SIG-M5 (cell line): ENCODE measurements around the gene TTLL11.

ENCODE experiments used
- DNase-seq: peaks from one replicate; lab custom pipeline; 2025; lab: John Stamatoyannopoulos, UW

The TTLL11 gene, protein sequence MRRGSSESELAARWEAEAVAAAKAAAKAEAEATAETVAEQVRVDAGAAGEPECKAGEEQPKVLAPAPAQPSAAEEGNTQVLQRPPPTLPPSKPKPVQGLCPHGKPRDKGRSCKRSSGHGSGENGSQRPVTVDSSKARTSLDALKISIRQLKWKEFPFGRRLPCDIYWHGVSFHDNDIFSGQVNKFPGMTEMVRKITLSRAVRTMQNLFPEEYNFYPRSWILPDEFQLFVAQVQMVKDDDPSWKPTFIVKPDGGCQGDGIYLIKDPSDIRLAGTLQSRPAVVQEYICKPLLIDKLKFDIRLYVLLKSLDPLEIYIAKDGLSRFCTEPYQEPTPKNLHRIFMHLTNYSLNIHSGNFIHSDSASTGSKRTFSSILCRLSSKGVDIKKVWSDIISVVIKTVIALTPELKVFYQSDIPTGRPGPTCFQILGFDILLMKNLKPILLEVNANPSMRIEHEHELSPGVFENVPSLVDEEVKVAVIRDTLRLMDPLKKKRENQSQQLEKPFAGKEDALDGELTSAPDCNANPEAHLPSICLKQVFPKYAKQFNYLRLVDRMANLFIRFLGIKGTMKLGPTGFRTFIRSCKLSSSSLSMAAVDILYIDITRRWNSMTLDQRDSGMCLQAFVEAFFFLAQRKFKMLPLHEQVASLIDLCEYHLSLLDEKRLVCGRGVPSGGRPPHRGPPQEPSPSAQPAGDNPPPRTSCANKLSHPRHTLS

DNA sequence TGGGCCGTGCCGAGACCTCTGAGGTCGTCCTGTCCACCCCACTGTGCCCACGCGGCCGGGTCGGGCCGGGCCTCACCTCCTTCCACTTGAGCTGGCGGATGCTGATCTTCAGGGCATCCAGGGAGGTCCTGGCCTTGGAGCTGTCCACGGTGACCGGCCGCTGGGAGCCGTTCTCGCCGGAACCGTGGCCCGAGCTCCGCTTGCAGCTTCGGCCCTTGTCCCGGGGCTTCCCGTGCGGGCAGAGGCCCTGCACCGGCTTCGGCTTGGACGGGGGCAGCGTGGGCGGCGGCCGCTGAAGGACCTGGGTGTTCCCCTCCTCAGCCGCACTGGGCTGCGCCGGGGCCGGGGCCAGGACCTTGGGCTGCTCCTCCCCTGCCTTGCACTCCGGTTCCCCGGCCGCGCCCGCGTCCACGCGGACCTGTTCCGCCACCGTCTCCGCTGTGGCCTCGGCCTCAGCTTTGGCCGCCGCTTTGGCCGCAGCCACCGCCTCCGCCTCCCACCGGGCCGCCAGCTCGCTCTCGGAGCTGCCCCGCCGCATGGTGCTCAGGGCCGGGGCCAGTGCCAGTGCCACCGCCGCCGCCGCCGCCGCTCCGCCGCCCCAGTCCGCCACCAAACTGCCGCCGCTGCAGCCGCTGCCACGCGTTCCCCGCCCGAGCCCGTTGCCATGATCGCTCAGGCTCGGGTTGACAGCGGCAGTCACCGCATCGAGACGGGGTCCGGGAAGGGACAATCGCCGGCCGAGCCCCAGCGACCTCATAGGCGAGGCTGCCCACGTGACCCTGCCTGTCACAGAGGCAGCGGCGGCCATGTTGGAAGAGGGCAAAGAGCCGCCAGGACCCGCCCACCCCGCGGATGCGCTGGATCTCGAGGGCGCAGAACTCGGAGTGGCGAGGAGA is at the start of gene TTLL11:
TTLL11 (minus strand) TSS at position 698 of the 896 bp plus-strand sequence; CDS start at position 538, 160 bp downstream.
- peak; percentile 57 for DNase-seq

DNA sequence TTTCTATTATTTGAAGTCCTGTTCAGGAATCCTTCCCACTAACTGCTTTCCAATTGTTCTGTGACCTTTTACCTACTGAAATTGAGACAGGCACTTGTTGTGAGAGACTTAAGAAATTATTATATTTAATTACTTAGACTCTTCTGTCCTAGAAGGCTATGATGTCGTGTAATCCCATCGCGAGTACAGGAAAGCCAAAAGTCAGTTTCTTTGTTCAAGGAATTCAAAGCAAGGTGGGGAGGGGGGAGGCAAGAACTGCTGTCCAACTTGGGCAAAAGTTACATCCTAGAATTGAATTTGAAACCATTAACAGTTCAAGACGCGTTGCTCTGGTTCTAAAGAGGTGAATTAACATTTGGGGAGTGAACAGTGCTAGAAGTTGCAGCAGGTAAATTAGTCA is 48.6 kb upstream of the TTLL11 start:
- DNase-seq, result no peak

DNA sequence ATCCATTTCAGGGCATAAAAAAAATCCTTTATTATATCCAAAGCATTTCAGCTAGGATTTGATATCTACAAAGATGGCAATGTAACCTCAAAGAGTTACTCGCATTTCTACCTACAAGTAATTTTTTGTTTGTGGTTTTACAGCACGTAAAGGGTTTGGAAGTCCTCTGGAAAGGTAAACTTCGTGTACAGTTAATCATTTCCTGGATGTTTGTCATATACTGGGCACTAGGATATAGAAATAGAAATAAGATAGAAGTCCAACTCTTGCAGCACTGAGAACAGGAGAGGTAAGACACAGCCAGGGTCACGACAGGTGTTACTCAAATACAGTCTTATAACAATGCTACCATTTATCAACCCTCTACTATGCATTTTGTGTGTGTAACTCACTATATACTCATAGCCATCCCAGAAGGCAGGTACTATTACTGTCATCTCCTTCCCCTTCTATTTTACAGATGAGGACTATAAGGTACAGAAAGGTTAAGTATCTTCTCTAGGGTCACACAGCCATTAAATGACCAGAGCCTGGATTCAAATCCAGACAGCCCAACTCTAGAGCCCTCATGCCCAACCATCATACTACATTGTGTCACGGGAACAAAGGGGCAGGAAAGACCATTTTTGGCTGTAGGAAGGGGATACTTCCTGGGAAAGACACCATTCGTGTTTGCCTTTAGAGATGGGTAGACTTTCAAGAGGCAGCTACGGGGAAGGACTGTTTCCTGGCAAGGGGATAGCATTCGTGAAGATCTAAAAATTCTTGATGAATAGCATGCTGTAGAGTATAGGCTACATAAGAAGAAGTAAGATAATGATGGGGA is 47.5 kb upstream of the TTLL11 start:
- no peak for DNase-seq

DNA sequence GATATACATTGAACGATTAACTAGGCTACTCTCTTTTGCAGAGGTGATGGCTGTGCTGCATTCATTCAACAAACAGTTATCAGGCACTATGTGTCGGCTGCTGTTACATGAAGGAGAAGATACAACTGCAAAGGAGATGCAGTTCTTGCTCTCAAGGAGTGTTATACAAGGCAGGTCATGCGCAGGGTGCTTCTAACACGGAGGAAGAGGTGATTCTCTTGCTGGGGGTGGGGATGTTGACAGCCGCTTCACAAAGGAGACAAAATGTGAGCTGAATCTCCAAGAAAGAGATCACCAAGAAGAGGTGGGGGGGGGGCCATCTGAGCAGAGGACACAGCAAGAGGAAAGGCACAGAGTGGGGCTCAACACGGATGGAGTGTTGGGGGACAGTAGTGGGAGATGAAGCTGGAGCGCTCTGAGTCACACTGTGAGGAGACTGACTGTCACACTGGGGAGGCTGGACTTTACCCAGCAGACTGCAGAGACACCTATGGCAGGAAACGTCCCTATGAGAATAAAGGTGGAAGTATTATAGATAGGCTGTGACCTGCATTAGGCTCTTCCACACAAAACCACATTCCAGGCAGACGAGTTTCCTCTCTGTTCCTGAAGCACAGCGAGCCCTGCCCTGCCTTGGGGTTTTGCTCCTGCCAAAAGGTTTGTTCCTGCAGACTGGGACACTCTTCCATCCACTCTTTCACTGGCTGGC is 45.6 kb upstream of the TTLL11 start:
- DNase-seq, result no peak

DNA sequence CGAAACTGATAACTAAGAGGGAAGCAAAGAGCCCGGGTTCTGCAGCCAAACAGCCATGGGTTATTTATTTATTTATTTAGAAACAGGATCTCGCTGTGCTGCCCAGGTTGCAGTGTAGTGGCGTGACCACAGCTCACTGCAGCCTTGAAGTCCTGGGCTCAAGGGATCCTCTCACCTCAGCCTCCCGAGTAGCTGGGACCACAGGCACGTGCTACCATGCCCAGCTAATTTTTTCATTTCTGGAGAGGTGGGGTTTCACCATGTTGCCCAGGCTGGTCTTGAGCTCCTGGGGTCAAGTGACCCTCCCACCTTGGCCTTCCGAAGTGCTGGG is 42.4 kb upstream of the TTLL11 start:
- DNase-seq, result no peak

DNA sequence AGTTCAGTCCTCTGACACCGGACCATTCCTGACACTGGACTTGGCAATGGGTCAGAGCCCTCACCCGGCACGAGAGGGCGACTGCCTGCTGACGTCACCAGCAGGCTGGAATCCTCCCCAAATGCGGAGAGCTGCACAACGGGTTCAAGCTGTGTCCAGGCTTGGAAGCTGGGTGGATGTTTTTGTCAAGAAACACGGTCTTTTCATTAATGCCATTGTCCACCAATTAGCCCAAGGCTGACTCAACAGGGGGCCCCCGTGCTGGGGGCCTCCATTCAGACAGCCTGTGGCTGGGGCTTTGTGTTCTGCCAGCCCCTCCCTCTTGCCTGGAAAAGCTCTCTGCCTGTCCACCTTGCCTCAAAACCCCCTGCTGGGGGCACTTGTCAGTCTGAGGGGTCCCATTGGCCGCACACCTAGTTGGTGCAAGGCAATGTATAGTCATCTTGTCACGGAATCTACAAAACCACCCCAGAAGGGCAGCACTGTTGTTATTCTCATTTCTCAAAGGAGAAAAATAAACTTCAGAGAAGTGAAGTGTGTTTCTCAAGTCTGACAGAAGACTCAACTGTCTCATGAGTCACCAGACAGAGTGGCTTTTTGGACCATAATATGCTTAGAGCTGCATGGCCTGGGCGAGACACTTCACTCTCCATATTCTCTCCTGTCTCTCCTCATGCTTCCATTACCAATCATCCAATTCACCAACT is 41.9 kb upstream of the TTLL11 start:
- no peak for DNase-seq

DNA sequence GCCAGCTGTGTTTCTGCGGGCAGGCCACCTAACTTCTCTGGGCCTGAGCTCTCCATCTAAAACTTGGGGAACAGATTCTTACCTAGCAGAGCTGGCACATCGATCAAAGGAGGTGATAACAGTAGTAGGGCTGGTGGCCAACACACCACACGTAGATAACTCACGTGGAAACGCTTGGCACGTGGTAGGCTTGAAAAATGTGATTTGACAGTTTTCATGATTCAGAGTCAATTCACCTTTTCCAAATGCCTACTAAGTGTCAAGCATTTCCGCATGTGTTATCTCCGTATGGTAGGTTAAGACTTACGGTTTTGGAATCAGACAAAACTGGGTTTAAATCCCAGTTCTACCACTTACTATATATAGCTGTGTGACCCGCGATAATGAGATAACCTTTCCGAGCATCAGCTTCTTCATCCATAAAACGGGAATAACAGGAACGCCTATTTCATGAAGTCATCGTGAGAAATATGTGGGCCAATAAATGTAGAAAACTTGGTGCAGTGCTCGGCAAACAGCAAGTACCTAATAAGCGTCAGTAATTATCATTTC is 41.0 kb upstream of the TTLL11 start:
- no peak for DNase-seq

DNA sequence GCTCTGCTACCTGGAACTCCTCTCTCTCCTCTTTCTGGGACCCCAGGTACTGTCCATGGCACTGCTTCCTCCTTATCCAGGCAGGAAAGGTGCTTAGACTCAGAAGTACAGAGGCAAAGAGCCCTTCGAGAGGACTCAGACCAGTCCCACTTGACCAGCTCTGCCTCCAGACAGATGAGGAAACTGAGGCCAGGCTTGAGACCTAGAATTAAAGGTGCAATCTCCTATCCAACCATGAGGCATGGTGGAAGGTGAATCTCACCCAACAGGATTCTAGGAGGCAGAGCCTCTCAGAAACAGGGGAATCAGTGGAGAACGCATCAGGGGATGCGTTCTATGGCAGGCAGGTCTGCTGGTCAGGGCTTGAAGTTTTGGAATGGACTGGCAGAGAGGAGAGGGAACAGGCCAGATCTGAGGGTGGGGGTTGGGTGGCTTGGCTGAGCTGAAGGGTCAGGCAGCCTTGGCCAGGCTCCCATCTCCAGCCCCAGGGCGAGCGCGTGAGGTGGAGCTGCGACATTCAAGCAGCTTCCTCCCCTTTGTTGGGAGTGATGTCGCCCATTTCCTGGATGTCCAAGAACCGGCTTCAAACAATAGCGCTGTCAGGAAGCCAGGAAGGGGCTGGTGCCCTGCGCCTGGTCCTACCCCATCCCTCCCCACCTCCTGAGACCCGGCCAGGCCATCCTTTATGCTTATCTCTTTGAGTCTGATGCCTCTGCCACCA is 40.3 kb upstream of the TTLL11 start:
- DNase-seq, result no peak

DNA sequence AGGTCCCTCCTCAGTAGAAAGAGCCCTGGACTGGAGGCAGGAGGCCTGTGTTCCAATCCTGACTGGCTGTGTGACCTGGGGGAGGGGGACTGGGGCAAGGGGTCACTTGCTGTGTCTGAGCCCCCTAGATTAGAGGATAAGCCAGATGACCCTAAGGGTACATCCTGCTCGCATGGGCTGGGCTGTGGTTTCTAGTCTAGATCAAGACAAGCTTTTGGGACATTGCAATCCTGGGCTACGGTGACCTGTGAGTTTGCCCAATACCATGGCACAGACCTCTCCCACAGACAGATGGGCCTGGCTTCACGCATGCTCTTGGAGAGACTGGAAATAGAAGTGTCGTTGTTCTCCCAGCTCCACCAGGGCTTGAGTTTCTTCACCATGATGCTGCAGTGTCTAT is 39.4 kb upstream of the TTLL11 start:
- no peak for DNase-seq

DNA sequence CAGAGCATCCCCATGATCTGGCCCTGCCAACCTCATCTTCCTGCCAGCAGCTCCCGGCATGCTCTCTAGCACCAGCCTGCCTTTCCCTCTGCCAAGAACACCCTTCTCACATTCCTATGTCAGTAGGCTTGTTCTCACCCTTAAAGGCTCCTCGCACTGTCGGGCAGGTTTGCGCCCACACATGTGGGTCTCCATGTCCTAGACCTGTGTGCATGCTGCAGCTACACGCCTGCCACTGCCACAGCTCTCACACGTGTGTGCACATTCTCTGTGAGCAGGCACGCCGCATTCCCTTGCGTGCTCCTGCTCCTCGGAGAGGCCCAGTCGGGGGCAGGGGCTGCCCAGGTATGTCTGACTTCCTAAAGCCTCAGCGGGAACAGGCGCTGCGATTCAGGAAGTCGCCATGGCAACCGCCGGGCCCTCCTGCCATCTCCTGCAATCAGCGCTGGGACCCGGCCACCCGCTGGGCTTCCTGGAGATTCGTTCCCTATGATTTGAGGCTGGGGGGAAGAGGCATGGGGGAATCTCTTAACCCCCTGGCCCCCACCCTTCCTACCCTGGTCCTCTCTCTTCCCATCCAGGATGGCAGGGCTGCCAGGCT is 38.4 kb upstream of the TTLL11 start:
- DNase-seq, result no peak

DNA sequence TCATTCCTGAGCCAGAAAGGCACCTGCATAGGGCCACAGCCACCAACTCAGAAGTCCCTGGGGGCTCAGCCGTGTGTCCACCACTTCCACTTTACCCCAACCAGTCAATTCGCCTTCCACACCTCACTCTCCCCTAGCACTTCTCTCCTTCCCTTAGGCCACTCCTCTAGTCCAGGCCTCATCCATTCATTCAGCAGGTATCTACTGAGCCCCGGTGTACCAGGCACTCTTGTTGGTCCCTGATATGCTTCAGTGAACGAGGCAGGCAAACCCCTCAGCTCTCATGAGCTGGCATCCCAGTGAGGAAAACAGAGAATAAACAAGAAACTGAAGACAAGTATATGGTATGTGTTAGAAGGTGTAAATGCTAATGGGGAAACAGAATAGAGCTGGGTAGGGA is 37.7 kb upstream of the TTLL11 start:
- DNase-seq, result no peak

DNA sequence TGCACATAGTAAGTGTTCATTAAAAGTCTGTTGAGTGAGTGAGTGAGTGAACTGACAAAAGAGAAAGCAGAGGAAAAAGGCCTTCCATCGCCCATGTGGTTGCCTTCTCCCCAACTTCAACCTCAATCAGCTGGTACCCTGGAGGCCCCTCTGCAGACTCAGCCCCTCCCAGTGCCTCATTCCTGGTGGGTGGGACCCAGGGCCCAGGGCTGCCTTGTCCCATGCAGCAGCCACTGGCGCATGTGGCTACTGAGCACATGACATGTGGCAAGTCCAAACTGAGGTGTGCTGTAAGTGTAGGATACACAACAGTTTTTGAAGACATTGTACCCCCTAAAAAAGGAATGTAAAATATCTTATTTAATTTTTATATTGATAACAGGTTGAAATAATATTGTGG is 36.9 kb upstream of the TTLL11 start:
- DNase-seq, result no peak

DNA sequence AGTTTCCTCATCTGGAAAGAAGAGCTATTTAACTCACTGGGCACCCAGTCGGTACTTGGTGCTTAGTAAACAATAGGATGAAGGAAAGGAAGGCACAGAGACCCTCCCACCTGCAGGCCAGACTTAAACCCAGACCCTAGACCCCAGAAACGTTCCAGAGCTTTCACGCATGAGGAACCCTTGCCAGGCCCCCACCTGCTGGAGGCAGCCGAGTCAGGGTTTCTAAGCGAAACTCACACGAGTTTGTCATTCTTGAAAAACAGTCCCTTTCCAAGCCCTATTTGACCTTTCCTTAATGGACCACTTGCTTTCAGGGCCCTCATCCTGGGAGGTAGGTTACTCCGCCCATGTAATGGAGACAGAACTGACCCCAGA is 35.8 kb upstream of the TTLL11 start:
- no peak for DNase-seq

DNA sequence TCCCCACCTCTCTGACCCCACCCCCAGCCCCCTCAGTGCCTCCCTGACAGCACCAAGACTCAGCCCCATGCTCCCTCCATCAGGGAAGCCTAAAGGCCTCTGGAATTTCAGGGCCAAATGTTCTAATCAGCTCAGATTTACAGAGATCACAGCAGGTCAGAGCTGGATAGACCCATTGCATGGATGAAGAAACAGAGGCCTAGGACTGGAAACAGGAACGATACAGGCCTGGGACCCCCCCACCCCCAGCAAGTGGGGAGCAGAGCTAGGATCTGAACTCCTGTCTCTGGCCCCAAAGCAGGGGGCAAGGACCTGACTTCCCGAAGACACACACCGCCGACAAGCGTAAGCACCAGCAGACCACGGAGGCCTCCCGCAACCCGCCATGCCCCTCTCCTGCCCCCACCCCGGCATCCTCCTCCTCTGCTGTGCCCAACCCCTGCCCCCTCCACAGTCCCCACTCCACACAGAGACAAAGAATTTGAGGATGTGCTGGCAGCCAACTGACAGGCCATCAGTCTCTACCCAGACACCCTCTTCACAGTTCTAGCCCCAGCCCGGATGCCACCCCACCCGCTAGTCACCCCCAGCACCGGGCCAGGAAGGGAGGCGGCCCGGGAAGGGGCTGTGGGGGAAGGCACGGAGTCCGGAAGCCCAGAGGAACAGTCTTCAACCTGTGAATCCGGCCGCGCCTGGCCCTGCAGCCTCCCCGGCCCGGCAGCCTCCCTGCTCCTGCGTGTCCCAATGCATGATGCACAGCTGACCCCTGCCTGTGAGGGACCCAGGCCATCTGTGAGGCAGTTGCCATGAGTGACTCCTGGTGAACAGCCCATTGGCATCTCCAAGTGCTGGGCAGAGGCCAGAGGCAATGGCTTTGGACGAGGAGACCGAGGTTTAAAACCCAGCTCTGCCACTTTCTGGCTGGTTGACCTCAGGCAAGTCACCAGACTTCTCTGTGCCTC is 35.2 kb upstream of the TTLL11 start:
- no peak for DNase-seq

DNA sequence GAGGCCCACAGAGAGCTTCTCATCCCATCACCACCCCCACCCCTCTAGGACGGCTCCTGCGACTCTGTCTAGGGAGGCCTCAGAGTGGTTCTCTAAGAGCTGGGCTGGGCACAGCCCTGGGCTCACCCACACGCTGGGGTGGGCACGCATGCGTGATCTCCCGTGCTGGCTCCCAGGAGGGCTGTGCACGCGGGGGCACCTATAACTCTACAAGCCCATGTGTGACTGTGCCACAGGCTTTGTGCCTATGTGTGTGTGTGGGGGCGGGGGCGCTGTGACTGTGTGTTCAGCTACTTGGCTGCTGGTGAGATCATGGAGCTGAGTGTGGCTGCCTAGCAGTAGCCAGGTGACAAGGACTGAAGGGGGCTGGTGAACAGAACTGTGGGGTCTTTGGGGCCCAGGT is 34.3 kb upstream of the TTLL11 start:
- DNase-seq, result no peak

DNA sequence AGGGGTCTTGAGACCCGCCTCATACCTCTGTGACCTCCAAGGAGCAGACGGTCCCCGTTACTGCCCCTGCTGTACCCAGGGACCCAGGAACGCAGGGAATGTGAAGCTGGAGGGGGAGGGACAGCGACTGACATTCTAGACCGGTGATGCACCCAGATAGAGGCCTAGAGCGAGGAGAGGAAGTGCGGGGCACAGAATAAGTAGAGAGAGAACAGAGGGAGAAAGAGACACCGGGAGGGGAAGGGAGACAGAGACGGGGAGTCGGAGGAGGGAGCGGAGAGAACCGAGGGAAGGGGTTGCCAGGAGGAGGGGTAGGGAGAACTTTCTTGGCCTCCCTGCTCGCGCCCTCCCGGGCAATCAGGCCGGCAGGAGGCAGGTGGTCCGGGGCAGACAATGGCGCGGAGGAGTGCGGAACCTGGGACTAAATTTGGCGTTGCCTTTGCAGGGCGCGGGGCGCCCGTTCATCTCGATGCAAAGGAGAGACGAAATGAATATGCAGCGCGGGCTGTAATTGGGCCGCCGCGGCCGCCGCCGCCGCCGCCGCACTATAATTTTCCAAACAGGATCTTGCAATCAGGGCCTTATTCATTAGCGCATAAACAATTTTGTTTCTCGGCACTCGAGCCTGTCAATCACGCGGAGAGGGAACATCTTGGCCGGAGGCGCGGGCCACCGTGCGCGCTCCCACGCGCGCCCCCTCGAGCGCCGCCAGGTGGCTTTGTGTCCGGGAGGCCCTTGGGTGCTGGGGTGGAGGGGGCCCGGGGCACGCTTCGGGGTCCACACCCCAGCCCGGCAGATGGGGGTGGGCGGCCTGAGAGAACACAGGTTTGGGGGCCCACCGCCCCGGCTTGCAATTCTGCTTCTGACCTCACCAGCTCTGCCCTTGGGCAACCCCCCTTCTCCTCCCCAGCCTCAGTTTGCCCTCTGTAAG is 33.5 kb upstream of the TTLL11 start:
- DNase-seq, result no peak
